Uterus (tissue), 4 donors: ENCODE measurements around the gene MRPS18B. TPM values are rescaled to one million over a fixed set of nuclear protein-coding genes. Genes with fewer than 3 reads are reported as not detected.

Source experiments
- DNase-seq, 2 donors: peaks; one replicate each; pipeline ENCODE4 v3.0.0-alpha.2; 2019 to 2020
- H3K27ac ChIP-seq, 2 donors: fragments of 200-600 bp; sonication (generic); 1 replicate in 1 of 2; 2 replicates in 1 of 2; pipeline ENCODE4 v1.5.1; 2016 to 2018
- H3K27me3 ChIP-seq, 2 donors: fragments of 200-600 bp; sonication (generic); one replicate each; pipeline ENCODE4 v1.5.1; 2018 to 2019; ENCODE audit warnings: control low read depth in 1 of 2
- H3K36me3 ChIP-seq, 2 donors: fragments of 200-600 bp; sonication (generic); one replicate each; pipeline ENCODE4 v1.5.1; 2019; ENCODE audit warnings: control low read depth in 1 of 2
- H3K4me1 ChIP-seq, 2 donors: fragments of 200-600 bp; sonication (generic); one replicate each; pipeline ENCODE4 v1.5.1; 2018 to 2019; ENCODE audit warnings: control low read depth in 1 of 2
- H3K4me3 ChIP-seq, 2 donors: fragments of 200-600 bp; sonication (generic); 1 replicate in 1 of 2; 2 replicates in 1 of 2; pipeline ENCODE4 v1.5.1; 2018 to 2019; ENCODE audit warnings: mild to moderate bottlenecking in 1 of 2
- H3K9me3 ChIP-seq, 2 donors: fragments of 200-600 bp; sonication (generic); one replicate each; pipeline ENCODE4 v1.5.1; 2019; ENCODE audit warnings: control low read depth in 1 of 2
- CTCF ChIP-seq, 4 experiments: fragments of 200-600 bp in 2 of 4; fragments of 450-650 bp in 2 of 4; sonication (generic) in 2 of 4; IDR thresholded peaks; one replicate each; pipeline ENCODE4 v1.5.1; 2016 to 2019; ENCODE audit warnings: antibody characterized with exemption in 4 of 4, mild to moderate bottlenecking in 2 of 4, moderate library complexity in 1 of 4
- POLR2A ChIP-seq, 2 donors: fragments of 450-650 bp; IDR thresholded peaks; one replicate each; pipeline ENCODE4 v1.6.1; 2016; ENCODE audit warnings: antibody characterized with exemption in 2 of 2, mild to moderate bottlenecking in 1 of 2, moderate library complexity in 1 of 2
- intact Hi-C: fragments of 100-400 bp; cut with DNase I; formaldehyde crosslinking; loops from one replicate; pipeline ENCODE4 v1.15.1; 2023; ENCODE audit warnings: low total_unique reads
- total RNA-seq, 4 donors: library from RNA; depleted of rRNA in 3 of 4; stranded (reverse); fragments of >200 nt in 3 of 4; gene quantifications; one replicate each; pipeline versions ENCODE4 v1.1.0 to v1.2.4, GENCODE V29; 2014 to 2023
- donor health status: DM: yes; HTN: yes; CAD: no.

Gene MRPS18B
- 10 to 100 TPM; 15.1 to 45.5 (median 36.7) TPM for total RNA-seq

GRCh38 chr6:30617565-30618269, at the start of gene MRPS18B:
TSS of gene MRPS18B (plus strand) at chr6:30617840. CDS start at chr6:30617866, 26 bp downstream.
- peak; percentile 97 to 99 for DNase-seq
- peak within 1 kb of the TSS; percentile 98 to 100 for H3K27ac ChIP-seq
- H3K4me3 ChIP-seq: peak within 1 kb of the TSS; percentile 78 to 99
- peaks cover 0 to 24% of the 10 kb centered on the region in 2 donors for H3K4me1 ChIP-seq
- intact Hi-C loops: no loop called here
- H3K27me3 ChIP-seq: no peaks in the 10 kb centered on the region
- no peaks in the 10 kb centered on the region for H3K9me3 ChIP-seq
- no peaks in the 10 kb centered on the region for H3K36me3 ChIP-seq
- TF ChIP-seq POLR2A (IDR thresholded peaks at IDR 0.05) (peak; percentile 66 to 83), CTCF (IDR thresholded peaks at IDR 0.05) (peak in 1 of 4 experiments; percentile 12)

GRCh38 chr6:30568245-30568644, 49.4 kb upstream of the MRPS18B start:
- H3K27ac ChIP-seq: no peak overlapping the region
- intact Hi-C loops: no loop called here
- peaks cover 4 to 8% of the 10 kb centered on the region in 2 donors for H3K4me1 ChIP-seq
- H3K27me3 ChIP-seq: no peaks in the 10 kb centered on the region
- H3K4me3 ChIP-seq: no peak overlapping the region
- DNase-seq: no peak
- no peaks in the 10 kb centered on the region for H3K36me3 ChIP-seq
- TF ChIP-seq POLR2A (IDR thresholded peaks at IDR 0.05) (no peak), CTCF (IDR thresholded peaks at IDR 0.05) (no peak)
- no peaks in the 10 kb centered on the region for H3K9me3 ChIP-seq

- intact Hi-C loops: no loop called here
- Histone ChIP-seq H3K9me3 (no peaks in the 10 kb centered on the region), H3K27ac (peak overlapping the region; percentile 91 to 93), H3K4me1 (peaks cover 4 to 8% of the 10 kb centered on the region in 2 donors), H3K27me3 (no peaks in the 10 kb centered on the region), H3K4me3 (peak overlapping the region; percentile 60 to 74), H3K36me3 (no peaks in the 10 kb centered on the region)
- no peak for DNase-seq
- TF ChIP-seq CTCF (IDR thresholded peaks at IDR 0.05): no peak
Observed at GRCh38 chr6:30570263-30570662, 47.4 kb upstream of the MRPS18B start.

GRCh38 chr6:30570740-30571074, 46.9 kb upstream of the MRPS18B start:
- intact Hi-C loops: no loop called here
- Histone ChIP-seq H3K27me3 (no peaks in the 10 kb centered on the region), H3K36me3 (no peaks in the 10 kb centered on the region), H3K27ac (peak overlapping the region; percentile 91 to 93), H3K9me3 (no peaks in the 10 kb centered on the region), H3K4me1 (peaks cover 4 to 8% of the 10 kb centered on the region in 2 donors), H3K4me3 (peak overlapping the region; percentile 60 to 74)
- no peak for TF ChIP-seq POLR2A (IDR thresholded peaks at IDR 0.05)
- no peak for TF ChIP-seq CTCF (IDR thresholded peaks at IDR 0.05)
- DNase-seq: no peak

GRCh38 chr6:30571075-30571761, 46.4 kb upstream of the MRPS18B start, which contains the start of gene ABCF1:
TSS of gene ABCF1 (plus strand) at chr6:30571442. CDS start at chr6:30571488, 46 bp downstream.
- H3K9me3 ChIP-seq: no peaks in the 10 kb centered on the region
- intact Hi-C loops: no loop called here
- no peaks in the 10 kb centered on the region for H3K27me3 ChIP-seq
- TF ChIP-seq POLR2A (IDR thresholded peaks at IDR 0.05): peak; percentile 81 to 94
- TF ChIP-seq CTCF (IDR thresholded peaks at IDR 0.05): peak in 1 of 4 experiments; percentile 6
- DNase-seq: peak; percentile 97 to 99
- peaks cover 4 to 8% of the 10 kb centered on the region in 2 donors for H3K4me1 ChIP-seq
- peak within 1 kb of the TSS; percentile 60 to 74 for H3K4me3 ChIP-seq
- peak within 1 kb of the TSS; percentile 91 to 93 for H3K27ac ChIP-seq
- H3K36me3 ChIP-seq: no peaks in the 10 kb centered on the region
